Measurements from ENCODE around the gene TMEM187.

Gene TMEM187

GRCh38 chrX:153972368-153973126 lies at the start of gene TMEM187:
TMEM187 (plus strand) TSS chrX:153972754; CDS start chrX:153982063, 9,309 bp downstream.
- DNase-seq: peak; percentile 76

DNA sequence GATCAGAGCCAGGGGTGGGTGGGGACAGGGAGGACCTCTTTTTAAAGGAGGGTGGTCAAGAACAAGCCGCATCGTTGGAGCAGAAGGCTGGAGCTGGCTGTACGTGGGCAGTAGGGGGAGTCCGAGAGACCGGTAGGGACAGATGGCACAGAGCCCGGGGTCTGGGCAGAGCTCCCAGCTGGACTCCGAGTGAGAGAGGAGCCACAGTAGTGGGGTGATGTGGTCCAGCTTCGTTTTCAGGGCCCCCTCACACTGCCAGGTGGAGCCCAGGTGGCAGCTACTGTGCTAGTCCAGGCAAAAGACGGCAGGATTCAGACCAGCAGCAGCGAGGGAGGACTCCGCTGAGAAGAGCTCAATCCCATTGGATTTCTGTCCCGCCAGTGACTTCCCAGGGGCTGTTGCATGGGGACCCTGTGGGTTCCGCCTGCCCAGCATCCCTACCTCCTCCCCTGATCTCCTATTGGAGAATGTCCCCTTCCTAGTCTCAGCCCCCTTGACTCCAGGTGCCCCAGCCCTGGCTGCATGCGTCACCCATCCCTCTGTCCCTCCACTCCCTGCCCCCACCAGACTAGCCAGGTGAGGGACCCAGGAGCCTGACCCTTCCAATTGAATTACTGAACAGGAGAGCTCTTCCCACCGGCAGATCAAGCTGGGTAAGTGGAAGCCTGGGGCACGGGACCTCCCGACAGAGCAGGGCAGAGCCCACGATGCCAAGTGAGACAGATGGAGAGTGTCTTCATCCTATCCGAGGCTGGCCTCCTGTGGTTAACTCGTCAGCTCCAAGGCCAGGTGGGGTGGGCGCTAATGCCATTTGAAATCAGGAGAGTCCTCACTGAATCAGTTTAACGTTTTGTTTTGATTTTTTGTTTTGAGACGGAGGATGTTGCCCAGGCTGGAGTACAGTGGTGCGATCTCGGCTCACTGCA lies 49.4 kb upstream of the TMEM187 start:
- DNase-seq: no peak

- DNase-seq: no peak
Observed at GRCh38 chrX:153924149-153924861, 48.2 kb upstream of the TMEM187 start.

- DNase-seq: no peak
Observed at GRCh38 chrX:153925387-153925738, 47.2 kb upstream of the TMEM187 start.

GRCh38 chrX:153925739-153926551 lies 46.6 kb upstream of the TMEM187 start, which contains the start of gene ARHGAP4:
ARHGAP4 (minus strand) TSS chrX:153926264; CDS start chrX:153926202, 62 bp downstream.
- no peak for DNase-seq

DNA sequence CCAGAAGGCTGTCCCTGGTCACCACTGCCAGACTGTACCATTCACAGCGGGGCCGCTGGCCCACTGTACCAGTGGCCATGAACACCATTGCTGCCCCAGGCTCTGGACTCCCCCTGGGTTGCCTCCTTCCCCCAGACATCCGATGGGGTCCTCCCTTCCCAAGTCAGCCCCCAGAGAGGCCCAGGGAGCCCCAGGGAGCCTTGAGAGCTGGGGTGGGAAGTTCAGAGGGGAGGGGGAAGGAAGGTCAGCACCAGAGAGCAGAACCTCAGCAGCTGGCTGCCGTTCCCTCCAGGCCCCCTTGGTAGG lies 46.0 kb upstream of the TMEM187 start:
- no peak for DNase-seq

GRCh38 chrX:153926858-153927671 lies 45.5 kb upstream of the TMEM187 start:
- peak; percentile 27 for DNase-seq

DNA sequence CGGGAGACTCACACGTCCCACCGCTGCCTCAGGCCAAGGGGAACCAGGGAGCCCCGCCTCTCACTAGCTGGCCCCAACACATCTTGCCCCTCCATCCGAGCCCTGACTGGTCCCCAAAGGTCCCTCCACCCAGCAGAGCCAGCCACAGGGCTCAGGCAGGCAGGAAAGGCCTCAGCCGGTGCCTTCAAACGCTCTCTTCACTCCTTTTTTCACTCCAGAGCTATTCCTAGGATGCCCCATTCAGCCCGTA lies 45.0 kb upstream of the TMEM187 start:
- no peak for DNase-seq

GRCh38 chrX:153927922-153928760 lies 44.4 kb upstream of the TMEM187 start:
- peak; percentile 96 for DNase-seq

GRCh38 chrX:153928846-153929245 lies 43.7 kb upstream of the TMEM187 start:
- DNase-seq: no peak

DNA sequence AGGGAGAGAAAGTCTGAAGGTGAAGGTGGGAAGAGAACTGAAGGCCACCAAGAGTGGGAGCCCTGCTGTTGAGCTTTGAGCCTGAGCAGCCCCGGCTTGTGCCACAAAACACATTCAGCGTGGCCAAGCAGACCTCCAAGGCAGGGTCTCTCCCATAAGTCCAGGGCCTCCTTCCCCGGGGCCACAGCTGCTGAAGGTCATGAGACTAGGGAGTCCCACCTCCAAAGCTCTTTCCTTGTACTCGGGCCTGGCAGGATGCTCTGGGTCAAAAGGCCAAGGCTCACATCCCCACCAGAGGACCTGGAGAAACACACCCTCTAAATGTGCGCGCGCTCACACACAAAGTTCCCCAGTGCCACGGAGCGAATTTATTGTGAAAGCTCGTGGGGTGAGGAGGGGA lies 43.0 kb upstream of the TMEM187 start:
- DNase-seq: no peak

- no peak for DNase-seq
Observed at GRCh38 chrX:153930011-153930910, 42.3 kb upstream of the TMEM187 start.

GRCh38 chrX:153931151-153931550 lies 41.4 kb upstream of the TMEM187 start:
- DNase-seq: no peak

DNA sequence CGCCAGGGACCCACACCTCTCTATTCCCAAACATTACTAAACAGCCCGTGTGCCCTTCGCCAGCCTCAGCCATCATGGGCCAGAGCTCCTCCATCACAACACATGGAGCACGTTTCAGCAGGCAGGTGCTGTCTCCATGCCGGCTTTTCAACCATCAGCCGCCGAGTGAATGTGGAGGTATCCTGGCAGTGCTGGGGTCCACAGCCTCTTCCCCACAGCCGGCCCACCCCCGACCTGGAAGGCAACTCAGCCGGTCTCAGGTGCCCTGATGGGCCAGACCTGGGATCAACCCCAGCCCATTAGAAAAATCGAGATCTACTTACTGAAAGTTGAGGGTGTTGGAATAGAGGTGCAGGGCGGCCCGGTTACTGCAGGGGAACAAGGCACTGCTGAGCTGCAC lies 40.8 kb upstream of the TMEM187 start:
- no peak for DNase-seq

DNA sequence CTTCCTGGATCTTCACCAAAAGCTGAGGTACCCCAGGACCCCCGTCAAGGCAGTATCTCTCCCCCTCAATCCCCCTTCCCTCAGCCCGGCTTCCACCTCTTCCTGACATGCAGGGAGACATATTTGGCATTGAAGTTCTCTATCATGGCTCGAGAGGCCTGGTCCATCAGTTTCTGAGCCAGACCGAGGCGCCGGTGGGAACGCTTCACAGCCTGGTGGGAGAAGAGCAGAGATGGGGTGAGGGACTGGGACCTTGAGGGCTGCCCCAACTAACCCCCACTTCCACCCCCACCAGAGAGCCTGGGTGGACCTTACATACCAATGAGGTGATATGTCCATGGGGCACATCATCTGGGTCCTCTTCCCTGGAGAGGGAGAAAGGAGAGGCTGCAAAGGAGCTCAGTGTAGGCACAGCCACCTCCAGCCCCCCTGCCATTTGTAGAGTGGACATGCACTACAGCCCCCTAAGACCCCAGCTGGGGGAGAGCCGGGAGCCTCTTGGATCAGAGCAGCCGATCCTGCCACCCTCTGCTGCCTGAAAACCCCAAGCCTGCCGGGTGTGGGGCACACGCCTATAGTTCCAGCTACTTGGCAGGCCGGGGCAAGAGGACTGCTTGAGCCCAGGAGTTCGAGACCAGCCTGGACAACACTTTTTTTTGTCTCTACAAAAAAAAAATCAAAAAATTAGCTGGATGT lies 40.2 kb upstream of the TMEM187 start:
- no peak for DNase-seq

GRCh38 chrX:153933748-153934147 lies 38.8 kb upstream of the TMEM187 start:
- no peak for DNase-seq

DNA sequence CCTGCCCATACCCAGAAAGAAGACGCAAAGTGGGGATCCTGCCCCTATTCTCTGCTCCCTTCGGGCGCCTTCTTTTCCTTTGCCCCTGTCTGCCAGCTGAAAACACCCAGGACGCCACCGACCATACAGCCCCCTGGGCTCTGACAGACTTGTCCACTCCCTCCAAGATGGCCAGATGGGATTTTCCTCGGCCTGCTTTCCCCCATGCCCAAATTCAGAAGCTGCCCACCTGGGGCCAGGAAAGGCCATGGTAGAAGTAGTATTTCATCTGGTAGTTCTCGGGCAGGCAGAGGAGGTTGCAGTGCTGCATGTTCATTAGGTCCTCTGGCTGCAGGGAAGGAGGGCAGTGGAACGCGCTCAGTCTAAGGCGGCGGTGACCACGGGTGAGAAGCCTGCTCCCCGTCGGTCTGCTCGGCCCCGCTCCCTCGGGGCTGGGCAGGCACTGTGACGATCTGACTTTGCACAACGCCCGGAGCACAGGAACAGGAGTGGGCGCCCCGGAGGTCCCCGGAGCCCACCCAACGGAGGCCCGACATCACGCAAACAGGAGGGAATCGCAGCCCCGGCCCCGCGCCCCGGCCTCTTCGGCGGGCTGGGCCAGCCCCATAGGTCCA lies 38.3 kb upstream of the TMEM187 start:
- no peak for DNase-seq

- DNase-seq: no peak
Observed at GRCh38 chrX:153934762-153935325, 37.7 kb upstream of the TMEM187 start, which contains the start of gene NAA10. NAA10 (minus strand) TSS chrX:153935037; CDS start chrX:153934904, 133 bp downstream.

Measured in NCI-H1417 treated with DMSO at 0.1 percent for 48 hours (cell line).